Stimulated activated effector memory CD8-positive, alpha-beta T cell treated with anti-CD3 and anti-CD28 coated beads, Interleukin-12 subunit alpha, Interleukin-12 subunit beta, amount 100 ng/mL, for 72 hours (primary cell): ENCODE data around the gene HDGFL3.
A peak's percentile ranks its signal among the peaks of the same experiment; 100 is the strongest.
"Not testable (repeated sequence)": the region's sequence is repeated elsewhere in the genome, so short reads cannot be mapped to it uniquely, and the experiment has no call there.

ENCODE experiments used
- ATAC-seq: fragments of 150-1000 bp; cut with Tn5 transposase; 2 replicates; pipeline ENCODE4 v1.10.0; 2021
- DNase-seq, 2 donors: peaks; one replicate each; pipeline ENCODE4 v3.0.0; 2021 to 2022; ENCODE audit warnings: low spot score in 2 of 2
- H3K27ac Mint-ChIP-seq: one replicate; pipeline ENCODE4 v1.8.0; 2022; ENCODE audit warnings: mild to moderate bottlenecking, mixed read lengths
- H3K36me3 Mint-ChIP-seq: one replicate; pipeline ENCODE4 v1.8.0; 2022; ENCODE audit warnings: mild to moderate bottlenecking, mixed read lengths
- H3K4me1 Mint-ChIP-seq: one replicate; pipeline ENCODE4 v1.8.0; 2022; ENCODE audit warnings: mixed read lengths
- H3K4me3 Mint-ChIP-seq: one replicate; pipeline ENCODE4 v1.8.0; 2022; ENCODE audit warnings: mild to moderate bottlenecking, mixed read lengths
- H3K9me3 Mint-ChIP-seq: one replicate; pipeline ENCODE4 v1.8.0; 2022; ENCODE audit warnings: mixed read lengths

HDGFL3 gene

DNA sequence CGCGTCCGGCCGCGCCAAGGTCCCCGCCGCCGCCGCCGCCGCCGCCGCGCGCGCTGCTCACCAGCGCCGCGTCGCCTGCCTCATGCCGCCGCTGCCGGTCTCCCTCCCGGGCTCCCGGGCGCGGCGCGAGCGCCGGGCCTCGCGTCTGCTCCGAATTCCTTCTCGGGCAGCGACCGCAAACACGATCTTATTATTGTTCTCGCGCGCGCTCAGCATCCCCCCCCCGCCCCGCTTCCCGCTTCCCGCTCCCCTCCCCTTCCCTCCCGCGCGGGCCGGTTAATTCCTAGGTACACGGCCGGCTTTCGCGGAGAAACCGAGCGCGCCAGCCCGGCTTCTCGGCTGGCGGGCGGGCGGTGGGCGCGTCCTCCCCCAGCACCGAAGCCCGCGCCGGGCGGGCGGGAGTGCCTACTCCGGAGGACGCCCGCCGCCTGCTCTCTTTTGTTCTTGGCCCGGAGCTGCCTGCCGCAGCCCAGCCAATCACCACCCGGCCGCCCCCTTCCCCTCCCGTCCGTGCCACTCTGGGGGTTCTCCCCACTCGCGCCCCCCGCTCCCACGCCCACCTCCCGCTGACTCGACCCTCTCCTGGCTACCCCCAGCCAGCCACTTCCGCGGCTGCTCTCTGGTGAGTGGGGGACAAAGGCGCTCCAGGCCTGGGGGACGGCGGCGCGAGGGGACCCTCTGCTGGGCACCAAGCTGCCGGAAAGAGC, at the start of gene HDGFL3:
Gene HDGFL3, minus strand, starts transcription at position 164 of the 707 bp plus-strand sequence. CDS start 409 bp downstream, outside the sequence.
- Mint-ChIP-seq H3K4me1 (peaks cover 7% of the 10 kb centered on the region), H3K4me3 (peak within 1 kb of the TSS; percentile 72), H3K27ac (peak within 1 kb of the TSS; percentile 60), H3K9me3 (no peaks in the 10 kb centered on the region), H3K36me3 (no peaks in the 10 kb centered on the region)
- ATAC-seq (peak; percentile 71), DNase-seq (peak; percentile 11 to 58)

DNA sequence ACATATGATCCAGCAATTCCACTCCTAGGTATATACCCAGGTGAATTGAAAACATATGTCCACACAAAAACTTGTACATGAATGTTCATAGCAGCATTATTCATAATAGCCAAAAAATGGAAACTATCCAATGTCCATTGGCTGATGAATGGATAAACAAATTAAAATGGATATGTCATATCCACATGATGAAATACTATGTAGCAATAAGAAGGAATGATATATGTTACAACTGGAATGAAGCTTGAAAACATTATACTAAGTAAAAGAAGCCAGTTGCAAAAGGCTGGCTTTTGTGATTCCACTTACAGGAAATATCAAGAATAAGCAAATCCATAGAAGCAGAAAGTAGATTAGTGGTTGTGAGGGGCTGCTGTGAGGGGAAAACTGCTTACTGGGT, 43.2 kb upstream of the HDGFL3 start:
- Mint-ChIP-seq H3K36me3 (no peaks in the 10 kb centered on the region), H3K9me3 (no peaks in the 10 kb centered on the region), H3K4me1 (no peaks in the 10 kb centered on the region), H3K27ac (no peak overlapping the region), H3K4me3 (no peak overlapping the region)
- ATAC-seq: no peak
- no peak for DNase-seq

DNA sequence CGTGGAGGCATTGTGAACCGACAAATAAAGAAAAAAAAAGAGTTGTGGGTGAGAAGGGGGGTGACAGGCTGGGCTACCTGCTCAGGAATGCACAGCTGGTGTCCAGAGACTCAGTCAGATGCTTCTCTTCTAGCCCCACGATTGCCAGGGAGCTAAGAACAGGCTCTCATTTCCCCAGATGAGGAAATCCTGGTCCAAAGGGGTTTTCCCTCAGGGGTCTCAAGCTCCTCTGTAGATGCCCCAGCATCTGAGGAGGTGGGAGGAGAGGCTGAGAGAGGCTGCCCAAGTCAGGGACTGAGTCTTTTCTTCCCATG, 41.4 kb upstream of the HDGFL3 start:
- Mint-ChIP-seq H3K9me3 (no peaks in the 10 kb centered on the region), H3K4me1 (no peaks in the 10 kb centered on the region), H3K4me3 (no peak overlapping the region), H3K27ac (no peak overlapping the region), H3K36me3 (no peaks in the 10 kb centered on the region)
- DNase-seq (no peak), ATAC-seq (no peak)

DNA sequence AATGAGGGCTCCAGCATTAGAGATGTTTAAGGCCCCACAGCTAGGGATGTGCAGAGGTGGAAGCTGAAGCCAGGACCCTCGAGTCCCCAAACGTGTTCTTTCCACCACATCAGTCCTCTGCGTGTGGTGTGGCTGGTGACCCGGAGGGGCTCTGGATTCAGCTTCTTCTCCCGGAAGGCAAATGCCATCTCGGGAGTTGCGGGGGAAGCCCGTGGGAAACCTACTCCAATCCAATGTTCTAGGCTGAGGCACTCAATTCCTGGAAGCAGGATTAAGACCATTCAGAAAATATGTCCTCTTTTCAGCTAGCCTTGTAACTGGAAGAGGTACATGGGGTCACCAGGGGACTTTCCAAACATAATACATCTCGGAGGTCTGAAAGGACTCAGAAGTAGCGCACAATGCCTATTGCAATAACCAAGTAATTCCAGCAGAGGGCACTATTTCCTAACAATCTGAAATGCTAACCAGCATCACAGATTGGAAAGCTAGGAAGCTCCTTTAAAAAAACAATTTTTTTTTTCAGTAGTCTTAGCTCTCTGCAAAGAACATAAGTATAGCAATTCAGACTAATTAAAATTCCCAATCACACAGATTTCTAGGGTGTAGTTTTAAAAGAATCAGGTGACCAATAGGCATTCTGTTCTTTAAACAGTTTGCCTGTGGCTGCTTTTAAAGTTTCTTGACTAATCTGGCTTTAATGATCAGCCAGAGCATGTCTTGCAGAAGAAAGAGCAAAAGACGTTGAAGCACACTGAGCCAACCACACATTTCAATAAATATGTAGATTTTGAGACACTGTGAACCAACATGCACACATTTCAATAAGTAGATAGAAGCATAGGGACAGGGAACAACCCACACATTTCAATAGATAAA, 40.8 kb upstream of the HDGFL3 start:
- Mint-ChIP-seq H3K36me3 (no peaks in the 10 kb centered on the region), H3K9me3 (no peaks in the 10 kb centered on the region), H3K4me3 (no peak overlapping the region), H3K4me1 (no peaks in the 10 kb centered on the region), H3K27ac (no peak overlapping the region)
- no peak for ATAC-seq
- DNase-seq: peak; percentile 11 to 48

DNA sequence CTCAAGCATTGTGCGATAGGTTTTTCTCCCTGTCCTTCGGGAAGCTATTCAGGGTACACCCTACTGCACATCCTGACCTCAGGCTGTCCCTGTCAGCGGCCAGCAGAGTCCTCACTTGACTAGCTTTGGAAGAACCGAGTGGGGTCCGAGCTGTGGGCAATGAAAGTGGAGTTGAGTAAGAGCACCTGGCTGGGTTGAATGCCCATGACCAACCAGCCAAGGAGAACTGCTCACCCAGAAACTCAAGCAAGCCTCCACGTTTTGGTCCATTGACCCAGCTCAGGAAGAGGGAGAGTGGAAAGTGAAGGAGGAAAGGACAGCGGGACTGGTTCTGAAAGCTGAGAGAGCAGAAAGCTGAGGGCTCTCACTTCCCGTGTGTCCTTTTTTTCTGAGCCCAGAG, 36.0 kb upstream of the HDGFL3 start:
- H3K27ac Mint-ChIP-seq: no peak overlapping the region
- H3K4me3 Mint-ChIP-seq: no peak overlapping the region
- no peaks in the 10 kb centered on the region for H3K36me3 Mint-ChIP-seq
- ATAC-seq (no peak), DNase-seq (no peak)
- no peaks in the 10 kb centered on the region for H3K9me3 Mint-ChIP-seq
- H3K4me1 Mint-ChIP-seq: no peaks in the 10 kb centered on the region

DNA sequence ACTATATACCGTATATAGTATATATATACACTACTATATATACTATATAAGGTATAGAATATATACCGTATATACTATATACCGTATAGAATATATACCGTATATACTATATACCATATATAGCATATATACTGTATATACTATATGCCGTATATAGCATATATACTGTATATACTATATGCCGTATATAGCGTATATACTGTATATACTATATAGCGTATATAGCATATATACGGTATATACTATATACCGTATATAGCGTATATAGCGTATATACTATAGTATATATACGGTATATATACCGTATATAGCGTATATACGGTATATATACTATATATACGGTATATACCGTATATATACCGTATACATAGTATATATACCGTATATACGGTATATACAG, 22.6 kb upstream of the HDGFL3 start:
- H3K4me1 Mint-ChIP-seq: no peaks in the 10 kb centered on the region
- no peaks in the 10 kb centered on the region for H3K36me3 Mint-ChIP-seq
- no peak overlapping the region for H3K4me3 Mint-ChIP-seq
- no peaks in the 10 kb centered on the region for H3K9me3 Mint-ChIP-seq
- DNase-seq (no peak), ATAC-seq (no peak)
- H3K27ac Mint-ChIP-seq: no peak overlapping the region

DNA sequence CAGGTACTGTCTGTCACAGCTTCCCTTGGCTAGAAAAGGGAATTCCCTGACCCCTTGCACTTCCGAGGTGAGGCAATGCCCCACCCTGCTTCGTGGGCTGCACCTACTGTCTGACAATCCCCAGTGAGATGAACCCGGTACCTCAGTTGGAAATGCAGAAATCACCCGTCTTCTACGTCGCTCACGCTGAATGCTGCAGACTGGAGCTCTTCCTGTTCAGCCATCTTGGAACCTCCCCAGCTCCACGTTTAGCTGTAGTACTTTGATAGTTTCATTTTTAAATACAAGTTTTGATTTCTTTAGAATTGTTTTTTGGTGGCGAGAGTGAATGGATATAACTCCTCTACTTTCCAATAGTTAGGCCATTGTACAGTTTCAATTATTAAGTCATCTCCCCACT, 17.8 kb upstream of the HDGFL3 start:
- H3K4me3 Mint-ChIP-seq: no peak overlapping the region
- ATAC-seq (no peak), DNase-seq (no peak)
- H3K27ac Mint-ChIP-seq: no peak overlapping the region
- no peaks in the 10 kb centered on the region for H3K36me3 Mint-ChIP-seq
- no peaks in the 10 kb centered on the region for H3K4me1 Mint-ChIP-seq
- H3K9me3 Mint-ChIP-seq: no peaks in the 10 kb centered on the region

DNA sequence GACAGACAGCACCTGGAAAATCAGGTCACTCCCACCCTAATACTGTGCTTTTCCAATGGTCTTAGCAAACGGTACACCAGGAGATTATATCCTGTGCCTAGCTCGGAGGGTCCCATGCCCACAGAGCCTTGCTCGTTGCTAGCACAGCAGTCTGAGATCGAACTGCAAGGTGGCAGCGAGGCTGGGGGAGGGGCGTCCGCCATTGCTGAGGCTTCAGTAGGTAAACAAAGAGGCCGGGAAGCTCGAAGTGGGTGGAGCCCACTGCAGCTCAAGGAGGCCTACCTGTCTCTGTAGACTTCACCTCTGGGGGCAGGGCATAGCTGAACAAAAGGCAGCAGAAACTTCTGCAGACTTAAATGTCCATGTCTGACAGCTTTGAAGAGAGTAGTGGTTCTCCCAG, 14.2 kb upstream of the HDGFL3 start:
- not testable (repeated sequence) for DNase-seq, ATAC-seq

DNA sequence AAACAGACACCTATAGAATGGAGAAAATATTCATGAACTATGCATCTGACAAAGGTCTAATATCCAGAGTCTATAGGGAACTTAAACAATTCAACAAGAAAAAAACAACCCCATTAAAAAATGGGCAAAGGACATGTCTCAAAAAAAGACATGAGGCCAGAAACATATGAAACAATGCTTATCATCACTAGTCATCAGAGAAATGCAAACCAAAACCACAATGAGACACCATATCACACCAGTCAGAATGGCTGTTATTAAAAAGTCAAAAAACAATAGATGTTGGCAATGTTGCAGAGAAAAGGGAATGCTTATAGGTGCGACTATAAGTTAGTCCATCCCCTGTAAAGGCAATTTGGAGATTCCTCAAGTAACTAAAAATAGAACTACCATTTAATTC, 11.4 kb upstream of the HDGFL3 start:
- H3K9me3 Mint-ChIP-seq: no peaks in the 10 kb centered on the region
- no peak overlapping the region for H3K4me3 Mint-ChIP-seq
- DNase-seq (no peak), ATAC-seq (no peak)
- H3K36me3 Mint-ChIP-seq: no peaks in the 10 kb centered on the region
- H3K4me1 Mint-ChIP-seq: no peaks in the 10 kb centered on the region
- no peak overlapping the region for H3K27ac Mint-ChIP-seq

More for the DNA sequence above, 14.2 kb upstream of the HDGFL3 start:
- H3K4me1 Mint-ChIP-seq, H3K36me3 Mint-ChIP-seq, H3K4me3 Mint-ChIP-seq, H3K9me3 Mint-ChIP-seq, H3K27ac Mint-ChIP-seq: not testable (repeated sequence)

DNA sequence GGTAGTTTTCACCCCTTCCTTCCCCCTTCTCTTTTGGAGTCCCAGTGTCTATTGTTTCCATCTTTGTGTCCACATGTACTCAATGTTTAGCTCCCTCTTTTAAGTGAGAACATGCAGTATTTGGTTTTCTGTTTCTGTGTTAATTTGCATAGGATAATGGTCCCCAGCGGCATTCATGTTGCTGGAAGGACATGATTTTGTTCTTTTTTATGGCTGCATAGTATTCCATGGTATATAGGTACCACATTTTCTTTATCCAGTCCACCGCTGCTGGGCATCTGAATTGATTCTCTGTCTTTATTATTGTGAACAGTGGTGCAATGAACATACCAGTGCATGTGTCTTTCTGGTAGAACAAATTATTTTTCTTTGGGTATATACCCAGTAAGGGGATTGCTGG, 7.7 kb upstream of the HDGFL3 start:
- ATAC-seq (no peak), DNase-seq (no peak)
- no peak overlapping the region for H3K4me3 Mint-ChIP-seq
- H3K27ac Mint-ChIP-seq: no peak overlapping the region
- no peaks in the 10 kb centered on the region for H3K4me1 Mint-ChIP-seq
- no peaks in the 10 kb centered on the region for H3K36me3 Mint-ChIP-seq
- no peaks in the 10 kb centered on the region for H3K9me3 Mint-ChIP-seq

DNA sequence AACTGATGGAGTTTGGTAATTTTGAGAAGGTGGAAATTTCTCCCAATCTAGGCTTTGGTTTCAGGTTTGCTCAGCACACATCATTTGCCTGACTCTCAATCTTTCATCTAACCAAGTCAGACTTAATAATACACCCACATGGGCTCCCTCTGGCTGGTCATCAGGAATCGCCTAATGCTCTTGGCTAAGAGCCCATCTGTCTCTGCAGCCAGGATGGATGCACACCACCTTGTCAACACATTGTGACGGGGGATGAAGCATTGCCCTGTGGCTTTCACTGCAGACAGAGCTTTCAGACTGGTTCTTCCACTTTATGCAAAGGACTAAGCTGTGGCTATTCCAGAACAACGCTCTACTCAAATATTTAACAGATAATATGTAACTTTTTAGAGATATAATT, 3.0 kb upstream of the HDGFL3 start:
- ATAC-seq: no peak
- no peak overlapping the region for H3K4me3 Mint-ChIP-seq
- no peak overlapping the region for H3K27ac Mint-ChIP-seq
- no peak for DNase-seq
- H3K9me3 Mint-ChIP-seq: no peaks in the 10 kb centered on the region
- H3K36me3 Mint-ChIP-seq: no peaks in the 10 kb centered on the region
- peaks cover 7% of the 10 kb centered on the region for H3K4me1 Mint-ChIP-seq

DNA sequence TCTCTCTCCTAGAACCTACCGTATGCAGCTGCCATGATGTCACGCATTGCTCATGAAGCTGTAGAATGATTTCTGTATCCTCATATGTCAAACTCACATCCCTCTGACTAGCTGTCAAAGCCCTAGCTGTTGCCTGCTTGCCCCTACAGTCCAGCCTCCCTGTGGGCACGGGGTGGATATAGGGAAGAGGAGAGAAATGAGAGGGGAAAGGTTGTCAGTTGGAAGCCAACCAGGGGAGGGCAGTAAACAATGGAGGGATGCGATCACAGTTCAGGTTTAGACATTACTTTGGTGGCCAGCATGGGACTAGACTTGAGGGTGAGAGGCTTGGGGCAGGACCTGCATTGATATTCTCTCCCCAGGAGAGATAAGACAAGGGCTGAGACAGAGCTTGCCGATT, 1.7 kb upstream of the HDGFL3 start:
- no peak overlapping the region for H3K27ac Mint-ChIP-seq
- H3K9me3 Mint-ChIP-seq: no peaks in the 10 kb centered on the region
- DNase-seq: no peak
- ATAC-seq: no peak
- H3K36me3 Mint-ChIP-seq: no peaks in the 10 kb centered on the region
- H3K4me1 Mint-ChIP-seq: peaks cover 7% of the 10 kb centered on the region
- H3K4me3 Mint-ChIP-seq: no peak overlapping the region

DNA sequence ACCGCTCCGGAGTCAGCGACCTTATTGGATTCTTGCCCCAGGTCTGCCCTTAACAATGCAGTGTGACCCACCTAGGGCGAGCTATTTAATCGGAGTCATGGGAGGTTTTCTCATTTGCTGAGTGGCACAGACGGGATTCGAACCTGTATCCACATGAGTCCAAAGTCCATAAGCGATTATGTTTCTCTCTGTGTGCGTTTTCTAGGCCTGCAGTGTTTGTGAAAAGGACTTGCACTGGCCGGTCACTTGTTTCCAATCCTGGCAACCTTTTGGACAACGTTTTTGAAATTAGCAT, 691 bp upstream of the HDGFL3 start:
- peaks cover 7% of the 10 kb centered on the region for H3K4me1 Mint-ChIP-seq
- H3K9me3 Mint-ChIP-seq: no peaks in the 10 kb centered on the region
- H3K4me3 Mint-ChIP-seq: no peak overlapping the region
- no peak for DNase-seq
- H3K36me3 Mint-ChIP-seq: no peaks in the 10 kb centered on the region
- no peak for ATAC-seq
- H3K27ac Mint-ChIP-seq: peak overlapping the region; percentile 60

DNA sequence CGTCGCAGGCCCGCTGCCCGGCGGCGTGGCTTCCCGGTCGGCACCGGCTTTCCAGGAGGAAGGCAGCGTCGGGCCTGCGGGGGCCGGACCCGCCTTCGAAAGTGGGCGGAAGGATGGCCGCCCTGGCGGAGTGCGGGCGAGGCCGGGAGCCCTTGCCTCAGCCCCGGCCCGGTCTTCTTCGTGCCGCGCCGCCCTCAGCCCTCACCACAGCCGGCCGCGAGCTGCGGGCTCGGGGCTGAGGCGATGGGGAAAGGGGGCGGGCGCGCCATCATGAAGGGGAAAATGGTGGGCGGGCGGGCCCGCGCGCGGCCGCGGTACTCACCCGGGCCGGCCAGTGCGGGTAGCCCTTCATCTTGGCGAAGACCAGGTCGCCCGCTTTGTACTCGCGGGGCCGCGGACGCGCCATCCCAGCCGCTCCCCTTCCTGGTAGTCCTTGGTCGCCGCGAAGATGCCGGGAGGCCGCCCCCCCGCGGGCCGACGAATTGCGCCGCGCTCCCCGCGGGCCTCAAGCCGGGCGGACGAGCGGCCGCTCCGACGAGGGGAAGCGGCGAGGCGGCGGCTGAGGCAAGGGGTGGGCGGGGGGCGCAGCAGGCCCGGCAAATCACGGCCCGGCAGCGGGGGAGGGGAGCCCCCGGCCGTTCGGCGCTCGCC, 489 bp downstream of the HDGFL3 start:
- DNase-seq (peak in 1 of 2 donors; percentile 54), ATAC-seq (peak; percentile 47)
- H3K27ac Mint-ChIP-seq: no peak overlapping the region

DNA sequence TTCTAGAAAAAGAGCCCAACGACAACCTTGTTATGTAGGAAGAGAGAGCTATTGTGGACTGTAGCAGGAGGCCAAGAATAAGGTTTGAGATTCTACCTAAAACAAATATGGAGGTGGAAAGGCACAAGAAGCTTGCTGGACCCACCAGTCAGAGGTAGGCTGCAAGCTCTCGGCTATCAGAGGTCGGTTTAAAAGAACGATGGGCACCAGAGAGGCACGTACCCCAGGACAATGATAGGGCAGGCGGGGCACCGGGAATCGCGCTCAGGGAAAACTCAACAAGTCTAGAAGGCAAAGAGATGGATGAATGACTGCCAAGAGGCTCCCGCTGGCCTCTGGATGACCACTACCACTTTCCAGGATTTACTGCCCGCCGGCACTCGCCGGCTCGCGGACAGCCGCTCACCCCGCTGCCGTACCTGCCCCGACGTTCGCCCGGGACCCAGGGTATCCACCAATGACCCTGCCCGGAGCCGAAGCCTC, 1.1 kb downstream of the HDGFL3 start:
- H3K36me3 Mint-ChIP-seq: no peaks in the 10 kb centered on the region
- no peak overlapping the region for H3K27ac Mint-ChIP-seq
- H3K4me1 Mint-ChIP-seq: peaks cover 7% of the 10 kb centered on the region
- DNase-seq: no peak
- no peak for ATAC-seq
- no peaks in the 10 kb centered on the region for H3K9me3 Mint-ChIP-seq
- peak overlapping the region; percentile 72 for H3K4me3 Mint-ChIP-seq

More for the DNA sequence above, 489 bp downstream of the HDGFL3 start:
- Mint-ChIP-seq H3K36me3 (no peaks in the 10 kb centered on the region), H3K4me3 (peak overlapping the region; percentile 72), H3K9me3 (no peaks in the 10 kb centered on the region), H3K4me1 (peaks cover 7% of the 10 kb centered on the region)
